Stimulated activated CD4-positive, alpha-beta T cell treated with anti-CD3 and anti-CD28 coated beads, Interleukin-1b, Interleukin-23, amount 100 ng/mL, for 24 hours (primary cell): Measurements from ENCODE around the gene RRAS2.

ENCODE experiments used
- DNase-seq, 4 experiments: peaks; one replicate each; pipeline ENCODE4 v3.0.0-alpha.2; 2020; ENCODE audit warnings: low read depth in 4 of 4, low spot score in 1 of 4

RRAS2 gene

GRCh38 chr11:14340721-14341120, 18.3 kb downstream of the RRAS2 start:
- no peak for DNase-seq

GRCh38 chr11:14339356-14339755, 19.6 kb downstream of the RRAS2 start:
- DNase-seq: no peak

- DNase-seq: no peak
These were observed 22.2 kb downstream of the RRAS2 start for GRCh38 chr11:14336507-14337503.

GRCh38 chr11:14335712-14336111, 23.3 kb downstream of the RRAS2 start:
- no peak for DNase-seq

GRCh38 chr11:14334893-14335292, 24.1 kb downstream of the RRAS2 start:
- no peak for DNase-seq

GRCh38 chr11:14334192-14334591, 24.8 kb downstream of the RRAS2 start:
- DNase-seq: no peak

- no peak for DNase-seq
These were observed 27.4 kb downstream of the RRAS2 start for GRCh38 chr11:14331476-14332136.

GRCh38 chr11:14330881-14331280, 28.1 kb downstream of the RRAS2 start:
- DNase-seq: no peak

- DNase-seq: no peak
These were observed 29.3 kb downstream of the RRAS2 start for GRCh38 chr11:14329702-14330101.

GRCh38 chr11:14327116-14327515, 31.9 kb downstream of the RRAS2 start:
- DNase-seq: no peak

- no peak for DNase-seq
These were observed 35.8 kb downstream of the RRAS2 start for GRCh38 chr11:14323118-14323676.

GRCh38 chr11:14322510-14322909, 36.5 kb downstream of the RRAS2 start:
- DNase-seq: no peak

GRCh38 chr11:14320020-14320419, 39.0 kb downstream of the RRAS2 start:
- DNase-seq: no peak

GRCh38 chr11:14318581-14318981, 40.4 kb downstream of the RRAS2 start:
- DNase-seq: no peak

GRCh38 chr11:14317659-14318325, 41.2 kb downstream of the RRAS2 start:
- DNase-seq: no peak

GRCh38 chr11:14315130-14315529, 43.9 kb downstream of the RRAS2 start:
- DNase-seq: no peak

GRCh38 chr11:14314127-14314526, 44.9 kb downstream of the RRAS2 start:
- DNase-seq: no peak

GRCh38 chr11:14312736-14313438, 46.1 kb downstream of the RRAS2 start:
- no peak for DNase-seq

GRCh38 chr11:14310679-14311078, 48.3 kb downstream of the RRAS2 start:
- no peak for DNase-seq

- no peak for DNase-seq
These were observed 49.4 kb downstream of the RRAS2 start for GRCh38 chr11:14309425-14310192.
